Erythroblast (primary cell): ENCODE data around the gene CACNG8.

ENCODE experiments used
- GATA1 ChIP-seq: IDR thresholded peaks from 2 replicates; pipeline ENCODE4 v1.6.1; 2011; ENCODE audit warnings: low read depth, mild to moderate bottlenecking, control low read depth, low read length, moderate library complexity
- POLR2A ChIP-seq: IDR thresholded peaks from 2 replicates; pipeline ENCODE4 v1.6.1; 2011; ENCODE audit warnings: mild to moderate bottlenecking, low read length

DNA sequence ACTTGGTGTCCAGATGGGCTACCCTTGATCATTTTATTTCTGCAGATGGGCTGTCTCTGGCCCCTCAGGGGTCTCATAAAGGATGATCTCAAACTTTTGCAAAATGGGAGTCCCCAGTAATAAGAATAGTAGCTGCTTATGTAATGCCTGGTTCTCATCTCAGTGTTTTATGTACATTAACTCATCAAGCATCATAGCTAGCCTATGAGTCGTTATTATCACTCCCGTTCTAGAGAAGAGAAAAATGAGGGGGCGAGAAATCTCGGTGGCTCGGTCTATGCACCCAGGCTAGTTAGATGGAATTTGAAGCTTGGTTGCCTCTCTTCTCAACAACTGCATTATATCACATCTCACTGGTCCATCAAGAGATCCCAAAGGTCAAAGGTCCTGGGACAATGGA is 32.1 kb downstream of the CACNG8 start:
- TF ChIP-seq POLR2A (no peak), GATA1 (no peak)
